Measurements from ENCODE around the gene FRY. TPM values are rescaled to one million over a fixed set of nuclear protein-coding genes. Genes with fewer than 3 reads are reported as not detected.
"Not testable (repeated sequence)": the region's sequence is repeated elsewhere in the genome, so short reads cannot be mapped to it uniquely, and the experiment has no call there.

The FRY gene
- polyA plus RNA-seq: 10 to 100 TPM in 2 of 3 donors, 1 to 10 TPM in 1; 9.6 to 24.3 (median 11.1) TPM

DNA sequence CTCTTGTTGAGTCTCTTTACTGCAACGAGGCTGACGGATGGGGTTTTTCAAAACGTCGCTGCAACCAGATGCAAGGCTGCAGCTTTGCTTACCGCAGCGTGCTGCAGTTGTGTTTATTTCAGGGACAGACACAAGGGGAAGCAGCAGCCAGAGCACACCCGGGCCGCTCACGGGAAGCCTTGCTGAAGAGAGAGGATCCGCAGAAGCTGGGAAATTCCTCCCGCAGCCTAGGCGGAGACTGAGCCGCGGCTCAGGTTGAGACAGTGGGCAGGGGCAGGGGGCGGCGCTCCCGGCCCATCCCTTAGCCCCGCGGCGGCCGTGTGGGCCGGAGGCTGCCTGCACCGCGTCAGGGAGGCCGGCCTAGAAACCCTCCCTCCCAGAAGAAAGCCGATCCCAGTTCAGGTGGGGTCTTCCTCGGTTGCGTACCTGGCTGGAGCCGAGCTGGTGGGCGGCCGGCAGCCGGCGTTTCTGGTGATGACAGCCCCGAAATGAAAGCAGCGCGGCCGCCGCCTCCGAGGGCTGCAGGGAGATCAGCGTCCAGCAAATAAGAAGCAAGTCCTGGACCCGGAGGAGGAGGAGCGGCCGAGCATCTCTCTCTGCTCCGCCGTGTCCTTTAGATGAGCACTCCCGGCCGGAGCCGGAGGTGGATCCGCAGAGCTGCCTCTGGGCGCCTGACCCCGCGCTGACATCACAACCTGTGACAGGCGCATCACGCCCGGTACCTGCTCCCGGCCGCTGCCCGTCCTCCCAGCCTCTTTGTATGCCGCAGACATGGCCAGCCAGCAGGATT, at the start of gene FRY:
TSS of gene FRY (plus strand) at position 750 of the 790 bp plus-strand sequence. CDS start at position 772, 22 bp downstream.
- 1 to 15% (median 1%) methylated on average over 57 to 59 of the region's 59 CpGs for WGBS, 3 donors
- H3K27ac ChIP-seq (ENCODE audit: low read depth, low read length): no peak within 1 kb of the TSS

DNA sequence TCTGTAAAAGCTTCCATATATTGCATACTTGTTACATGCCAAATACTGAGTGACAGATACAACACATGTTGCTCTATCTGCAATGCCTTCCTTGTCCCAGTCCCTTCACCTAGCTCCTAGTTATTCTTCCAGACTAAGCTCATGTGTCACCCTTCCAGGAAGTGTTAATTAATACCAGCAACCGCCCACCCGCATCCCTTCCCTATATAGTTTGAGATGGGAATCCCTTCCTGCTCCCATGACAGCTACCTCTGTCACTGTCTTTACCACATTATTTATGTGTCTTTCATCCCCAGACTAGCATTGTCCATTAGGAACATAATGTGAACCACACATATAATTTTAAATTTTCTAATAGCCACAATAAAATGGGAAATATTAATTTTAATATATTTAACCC, 49.5 kb upstream of the FRY start:
- no peak overlapping the region for H3K27ac ChIP-seq (ENCODE audit: low read depth, low read length)
- 74 to 92% (median 87%) methylated on average over 2 of the region's 2 CpGs for WGBS, 3 donors

DNA sequence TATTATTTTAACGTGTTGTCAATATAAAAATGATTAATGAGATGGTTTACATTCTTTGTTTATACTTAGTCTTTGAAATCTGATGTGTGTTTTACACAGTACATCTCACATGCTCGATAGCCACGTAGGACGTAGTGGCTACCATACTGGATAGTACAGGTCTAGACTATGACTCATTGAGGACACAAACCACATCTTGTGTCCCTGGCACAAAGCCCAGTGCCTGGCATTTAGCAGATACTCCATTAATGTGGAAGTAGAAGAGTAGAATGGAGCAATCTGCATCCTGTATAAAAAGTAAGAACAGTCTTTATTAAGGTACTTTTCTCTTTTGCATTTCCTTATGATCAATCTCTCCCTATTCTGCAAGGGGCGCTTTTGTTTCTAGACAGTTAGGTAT, 49.0 kb upstream of the FRY start:
- H3K27ac ChIP-seq (ENCODE audit: low read depth, low read length): no peak overlapping the region
- 50 to 58% (median 54%) methylated on average over 5 of the region's 5 CpGs for WGBS, 3 donors

DNA sequence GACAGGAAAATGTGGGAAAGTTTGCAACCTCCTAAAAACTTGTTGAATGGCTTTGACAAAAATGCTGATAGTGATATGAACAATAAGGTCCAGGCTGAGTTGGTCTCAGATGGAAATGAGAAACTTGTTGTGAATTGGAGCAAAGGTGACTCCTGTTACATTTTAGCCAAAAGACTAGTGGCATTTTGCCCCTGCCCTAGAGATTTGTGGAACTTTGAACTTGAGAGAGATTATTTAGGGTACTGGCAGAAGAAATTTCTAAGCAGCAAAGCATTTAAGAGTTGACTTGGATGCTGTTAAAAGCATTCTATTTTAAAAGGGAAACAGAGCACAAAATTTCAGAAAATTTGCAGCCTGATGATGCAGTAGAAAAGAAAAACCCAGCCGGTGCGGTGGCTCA, 47.9 kb upstream of the FRY start:
- 76 to 98% (median 89%) methylated on average over 2 of the region's 2 CpGs for WGBS, 3 donors

DNA sequence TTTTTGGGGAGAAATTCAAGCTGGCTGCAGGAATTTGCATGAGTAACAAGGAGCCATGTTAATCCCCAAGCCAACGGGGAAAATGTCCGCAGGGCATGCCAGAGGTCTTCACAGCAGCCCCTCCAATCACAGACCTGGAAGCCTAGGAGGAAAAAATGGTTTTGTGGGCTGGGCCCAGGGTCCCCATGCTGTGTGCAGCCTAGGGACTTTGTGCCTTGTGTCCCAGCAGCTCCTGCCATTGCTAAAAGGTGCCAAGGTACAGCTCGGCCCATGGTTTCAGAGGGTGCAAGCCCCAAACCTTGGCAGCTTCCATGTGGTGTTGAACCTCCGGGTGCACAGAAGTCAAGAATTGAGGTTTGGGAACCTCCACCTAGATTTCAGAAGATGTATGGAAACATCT, 47.2 kb upstream of the FRY start:
- 94 to 99% (median 96%) methylated on average over 4 of the region's 4 CpGs for WGBS, 3 donors
- not testable (repeated sequence) for H3K27ac ChIP-seq (ENCODE audit: low read depth, low read length)

More for the DNA sequence above, 47.9 kb upstream of the FRY start:
- H3K27ac ChIP-seq (ENCODE audit: low read depth, low read length): not testable (repeated sequence)

DNA sequence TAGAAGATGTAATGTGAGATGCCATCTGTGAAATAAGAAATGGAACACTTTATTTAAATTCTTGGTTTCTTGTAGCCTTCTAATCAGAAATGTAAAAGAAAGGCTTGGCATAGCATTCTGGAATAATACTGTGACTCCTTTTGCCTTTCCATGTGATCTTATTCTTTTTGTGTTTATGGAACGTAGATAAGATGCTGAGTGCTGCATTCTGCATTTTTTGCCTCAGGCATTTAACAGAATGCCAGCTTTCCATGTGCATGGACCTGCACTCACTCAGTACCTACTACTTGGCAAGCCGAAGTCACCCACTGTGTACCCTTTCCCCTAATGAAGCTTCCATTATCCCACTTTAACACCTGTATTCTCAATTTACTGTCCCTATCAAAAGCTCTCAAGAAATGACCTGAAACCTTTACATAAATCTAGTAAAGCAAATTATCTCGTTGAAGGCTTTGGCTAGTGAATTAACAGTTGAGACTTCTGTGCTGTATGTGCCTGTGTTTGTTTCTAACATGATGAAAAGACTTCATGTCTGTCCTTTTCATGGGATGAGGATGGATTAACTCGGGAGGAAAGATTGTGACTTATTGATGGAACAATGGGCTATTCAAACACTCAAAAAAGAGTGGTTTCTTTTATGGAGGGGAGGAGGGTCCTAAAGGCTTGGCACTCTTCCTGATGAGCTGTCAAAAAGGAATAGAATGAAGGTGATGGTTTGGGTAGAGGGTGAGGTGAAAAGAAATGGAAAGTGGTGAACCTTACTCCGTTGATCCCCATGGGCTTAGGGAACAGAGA, 44.7 kb upstream of the FRY start:
- 60 to 78% (median 67%) methylated on average over 5 of the region's 5 CpGs for WGBS, 3 donors
- H3K27ac ChIP-seq (ENCODE audit: low read depth, low read length): no peak overlapping the region

DNA sequence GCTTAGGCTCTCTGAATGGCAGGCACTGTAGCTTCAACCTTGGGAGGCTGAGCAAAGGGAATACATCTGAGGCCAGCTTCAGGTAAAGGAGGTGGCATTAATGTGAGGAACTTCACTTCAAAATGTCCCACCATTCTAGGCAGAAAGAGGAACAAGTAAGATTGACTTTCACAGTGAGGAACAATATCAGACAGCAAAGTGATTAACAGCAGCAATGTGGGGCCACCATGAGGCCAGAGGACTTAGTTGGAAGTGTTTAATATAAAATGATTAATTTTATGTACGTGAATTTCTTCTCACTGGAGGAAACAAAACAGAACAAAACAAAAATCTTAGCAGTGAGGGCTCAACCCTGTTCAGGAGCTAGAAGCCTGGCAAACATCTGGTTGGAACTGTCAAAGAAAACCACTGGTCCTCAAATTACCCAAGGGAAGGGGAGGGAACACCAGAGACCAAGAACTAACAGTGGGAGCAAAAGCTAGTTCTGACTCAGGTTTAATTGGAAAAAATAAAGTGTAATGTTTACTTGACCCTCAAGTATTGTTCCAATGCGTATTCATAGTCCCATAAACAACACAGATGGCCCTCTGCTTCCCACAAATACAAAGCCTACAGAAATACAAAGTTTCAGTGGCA, 43.9 kb upstream of the FRY start:
- 59 to 70% (median 66%) methylated on average over 2 of the region's 2 CpGs for WGBS, 3 donors
- H3K27ac ChIP-seq (ENCODE audit: low read depth, low read length): no peak overlapping the region

DNA sequence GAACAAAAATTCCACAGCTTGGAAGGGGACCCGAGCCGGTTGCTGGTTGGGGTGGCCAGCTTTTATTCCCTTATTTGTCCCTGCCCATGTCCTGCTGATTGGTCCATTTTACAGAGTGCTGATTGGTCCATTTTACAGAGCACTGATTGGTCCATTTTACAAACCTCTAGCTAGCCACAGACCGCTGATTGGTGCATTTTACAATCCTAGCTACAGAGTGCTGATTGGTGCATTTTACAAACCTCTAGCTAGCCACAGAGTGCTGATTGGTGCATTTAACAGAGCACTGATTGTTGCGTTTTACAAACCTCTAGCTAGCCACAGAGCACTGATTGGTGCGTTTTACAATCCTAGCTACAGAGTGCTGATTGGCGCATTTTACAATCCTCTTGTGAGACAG, 37.2 kb upstream of the FRY start:
- WGBS, 3 donors: 96 to 100% (median 99%) methylated on average over 6 of the region's 6 CpGs

DNA sequence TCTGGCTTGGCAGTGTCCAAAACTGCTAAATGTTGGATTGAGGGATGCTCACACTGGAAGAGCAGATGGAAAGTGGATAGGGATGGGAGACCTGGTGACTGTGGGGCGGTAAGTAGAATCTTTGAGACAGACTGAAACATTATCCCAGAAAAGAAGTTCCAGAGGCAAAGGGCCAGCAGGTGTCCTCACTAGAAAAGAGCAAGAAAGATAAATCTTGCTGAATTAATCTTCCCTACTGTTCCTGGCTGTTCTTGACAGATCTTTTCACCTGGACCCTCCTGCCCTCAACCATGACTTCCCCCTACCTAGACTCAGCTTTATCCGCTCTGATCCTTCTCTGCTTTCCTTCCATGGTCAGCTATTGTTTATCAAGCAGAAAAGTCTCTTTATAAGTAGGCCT, 35.0 kb upstream of the FRY start:
- WGBS, 3 donors: 54 to 93% (median 78%) methylated on average over 2 of the region's 2 CpGs
- H3K27ac ChIP-seq (ENCODE audit: low read depth, low read length): no peak overlapping the region

More for the DNA sequence above, 37.2 kb upstream of the FRY start:
- not testable (repeated sequence) for H3K27ac ChIP-seq (ENCODE audit: low read depth, low read length)

DNA sequence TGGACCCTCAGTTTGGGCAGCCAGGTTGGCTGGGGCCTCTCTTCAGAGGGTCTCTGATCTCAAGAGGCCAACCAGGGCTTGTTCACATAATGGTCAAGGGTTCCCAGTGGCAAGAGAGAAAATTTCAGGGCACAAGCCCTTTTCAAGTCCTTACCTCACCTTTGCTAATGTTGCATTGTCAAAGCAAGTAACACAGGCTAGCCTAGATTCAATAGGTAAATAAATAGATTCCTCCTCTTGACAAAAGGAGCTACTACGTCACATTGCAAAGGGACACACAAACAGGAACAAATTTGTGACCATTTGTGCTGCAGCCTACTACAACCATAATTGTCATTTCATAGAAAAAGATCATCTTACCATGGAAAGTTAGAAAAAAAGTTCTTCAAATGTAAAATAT, 33.9 kb upstream of the FRY start:
- 83 to 95% (median 94%) methylated on average over 1 of the region's 1 CpG for WGBS, 3 donors
- H3K27ac ChIP-seq (ENCODE audit: low read depth, low read length): no peak overlapping the region

DNA sequence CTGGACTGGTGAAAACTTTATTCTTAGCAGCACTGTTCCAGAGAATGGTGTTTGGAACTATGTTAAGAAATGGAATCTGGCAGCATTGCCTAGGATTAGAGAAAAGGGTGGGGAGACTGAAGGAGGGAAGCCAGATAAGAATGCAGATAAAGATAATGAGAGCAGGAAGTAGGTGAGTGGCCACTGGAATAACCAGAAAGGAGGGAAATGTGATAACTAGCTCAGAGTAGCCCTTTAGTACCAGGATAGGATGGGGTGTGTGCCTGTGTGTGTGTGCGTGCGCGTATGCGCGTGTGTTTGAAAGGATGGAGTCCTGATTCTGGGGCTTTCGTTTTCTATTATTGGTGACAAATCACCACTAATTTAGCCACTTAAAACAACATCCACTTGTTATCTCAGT, 33.4 kb upstream of the FRY start:
- WGBS, 3 donors: 75 to 92% (median 83%) methylated on average over 6 of the region's 6 CpGs
- no peak overlapping the region for H3K27ac ChIP-seq (ENCODE audit: low read depth, low read length)

DNA sequence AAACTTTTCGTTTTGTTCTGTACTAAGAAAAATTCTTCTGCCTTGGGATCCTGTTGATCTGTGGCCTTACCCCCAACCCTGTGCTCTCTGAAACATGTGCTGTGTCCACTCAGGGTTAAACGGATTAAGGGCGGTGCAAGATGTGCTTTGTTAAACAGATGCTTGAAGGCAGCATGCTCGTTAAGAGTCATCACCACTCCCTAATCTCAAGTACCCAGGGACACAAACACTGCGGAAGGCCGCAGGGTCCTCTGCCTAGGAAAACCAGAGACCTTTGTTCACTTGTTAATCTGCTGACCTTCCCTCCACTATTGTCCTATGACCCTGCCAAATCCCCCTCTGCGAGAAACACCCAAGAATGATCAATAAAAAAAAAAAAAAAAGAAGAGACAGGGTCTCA, 30.8 kb upstream of the FRY start:
- WGBS, 3 donors: 38 to 83% (median 75%) methylated on average over 1 to 2 of the region's 7 CpGs
- not testable (repeated sequence) for H3K27ac ChIP-seq (ENCODE audit: low read depth, low read length)

DNA sequence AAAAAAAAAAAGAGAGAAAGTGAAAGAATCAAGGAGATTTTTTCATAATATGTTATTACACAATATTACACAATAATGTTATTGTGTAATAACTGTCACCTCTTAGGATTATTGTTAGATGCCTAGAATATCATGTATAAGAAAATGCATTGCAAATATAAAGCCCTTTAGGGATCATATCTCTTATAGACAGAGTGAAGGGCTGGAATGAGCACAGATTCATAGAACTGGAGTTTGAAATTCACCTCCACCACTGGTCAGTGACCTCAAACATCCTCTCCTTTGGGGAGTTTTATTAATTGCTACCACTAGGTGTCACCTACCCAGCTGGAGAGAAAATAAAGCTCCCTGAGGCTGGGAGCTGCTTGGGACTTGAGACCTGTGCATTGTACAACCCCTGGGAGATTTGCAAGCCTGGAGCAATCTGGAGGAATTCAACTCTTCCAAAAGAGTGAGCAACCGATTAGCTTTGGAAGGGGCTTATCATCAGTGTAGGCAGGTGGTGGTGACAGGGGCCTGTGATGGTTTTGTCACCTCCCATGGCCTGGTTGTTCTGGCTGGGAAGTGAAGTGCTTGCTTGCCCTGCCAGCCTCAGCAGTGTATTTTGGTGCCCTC, 30.3 kb upstream of the FRY start:
- WGBS, 3 donors: 38 to 58% (median 48%) methylated on average over 1 of the region's 1 CpG

DNA sequence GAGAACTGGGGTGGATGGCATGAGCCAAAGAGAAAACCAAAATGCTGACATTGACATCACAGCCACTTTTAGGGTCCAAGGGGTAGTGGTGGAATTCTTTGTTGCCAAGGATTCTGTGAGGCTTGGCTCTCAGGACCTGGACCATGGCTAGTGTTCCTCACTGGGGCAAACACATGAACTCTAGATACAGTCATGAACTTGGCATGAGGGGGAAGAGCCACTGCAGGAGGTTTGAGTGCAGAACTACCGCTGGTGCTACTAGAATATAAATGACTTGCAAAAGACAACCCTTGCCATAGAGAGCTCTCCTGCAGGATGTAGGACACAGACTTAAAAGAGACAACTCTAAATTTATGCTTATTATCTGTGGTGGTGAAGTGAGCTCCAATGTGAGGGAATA, 29.8 kb upstream of the FRY start:
- no peak overlapping the region for H3K27ac ChIP-seq (ENCODE audit: low read depth, low read length)
- WGBS, 3 donors: 65 to 81% (median 72%) methylated on average over 1 of the region's 1 CpG

More for the DNA sequence above, 30.3 kb upstream of the FRY start:
- H3K27ac ChIP-seq (ENCODE audit: low read depth, low read length): no peak overlapping the region

DNA sequence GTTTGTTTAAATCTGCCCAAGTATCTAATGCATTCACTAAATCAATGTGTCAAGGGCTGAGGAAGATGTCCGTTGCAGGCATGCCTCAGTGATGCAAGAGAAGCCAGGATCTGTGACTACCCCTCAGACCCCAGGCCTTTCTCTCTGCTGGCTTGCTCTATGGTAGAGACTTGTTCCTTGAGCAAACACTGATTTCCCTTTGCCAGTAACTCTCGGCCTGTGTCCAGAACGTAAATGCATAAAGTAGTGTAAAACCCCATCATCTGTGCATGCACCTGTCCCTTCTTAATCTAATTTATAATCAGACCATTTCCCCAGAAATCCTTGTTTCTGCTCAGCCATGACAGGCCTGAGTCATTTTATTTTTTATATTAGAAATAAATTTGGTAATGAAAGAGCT, 28.7 kb upstream of the FRY start:
- H3K27ac ChIP-seq (ENCODE audit: low read depth, low read length): no peak overlapping the region
- WGBS, 3 donors: 48 to 81% (median 73%) methylated on average over 3 of the region's 3 CpGs

DNA sequence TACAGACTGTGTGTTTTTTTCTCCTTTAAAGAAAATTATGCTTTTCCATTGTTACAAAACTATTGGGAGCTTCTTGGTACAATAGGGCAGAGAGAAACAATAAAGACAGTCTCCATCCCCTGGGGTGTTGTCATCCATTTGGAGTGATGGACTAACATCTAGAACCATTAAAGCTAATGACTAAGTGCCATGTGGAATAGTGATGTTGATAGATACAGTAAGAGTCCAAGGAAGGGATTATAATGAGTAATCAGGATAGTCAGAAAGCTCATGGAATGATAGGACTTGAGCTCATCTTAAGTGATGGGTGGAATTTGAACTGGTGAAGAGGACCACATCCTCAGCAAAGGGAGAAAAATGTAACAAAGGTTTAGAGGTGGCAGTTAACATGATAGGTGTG, 24.1 kb upstream of the FRY start:
- no peak overlapping the region for H3K27ac ChIP-seq (ENCODE audit: low read depth, low read length)

DNA sequence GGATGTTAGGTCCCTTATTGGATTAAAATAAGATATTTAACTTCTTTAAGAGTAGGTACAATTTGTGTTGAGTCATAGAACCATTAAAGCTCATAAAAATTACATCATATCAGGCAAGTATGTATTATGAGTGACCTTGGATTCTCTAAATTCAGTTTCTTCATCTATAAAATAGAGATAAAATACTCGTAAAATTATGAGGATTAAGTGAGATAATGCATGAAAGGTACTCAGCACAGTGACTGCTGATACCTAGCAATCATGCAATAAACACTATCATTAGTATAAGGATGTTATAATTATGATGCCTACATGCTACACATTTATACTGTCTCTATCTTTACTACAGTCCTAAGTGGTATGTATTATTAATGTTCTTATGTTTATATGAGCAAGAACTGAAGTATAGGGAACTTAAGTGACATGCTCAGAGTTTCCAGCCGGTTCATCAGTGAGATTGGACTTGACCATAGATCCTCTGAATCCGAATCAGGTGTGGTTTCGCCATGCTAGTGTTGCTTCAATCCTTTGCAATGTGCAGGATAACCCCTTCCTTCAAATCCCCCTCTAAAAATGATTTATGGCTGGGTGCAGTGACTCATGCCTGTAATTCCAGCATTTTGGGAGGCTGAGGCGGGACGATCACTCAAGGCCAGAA, 22.9 kb upstream of the FRY start:
- 95 to 96% (median 95%) methylated on average over 6 of the region's 6 CpGs for WGBS, 3 donors
- no peak overlapping the region for H3K27ac ChIP-seq (ENCODE audit: low read depth, low read length)

DNA sequence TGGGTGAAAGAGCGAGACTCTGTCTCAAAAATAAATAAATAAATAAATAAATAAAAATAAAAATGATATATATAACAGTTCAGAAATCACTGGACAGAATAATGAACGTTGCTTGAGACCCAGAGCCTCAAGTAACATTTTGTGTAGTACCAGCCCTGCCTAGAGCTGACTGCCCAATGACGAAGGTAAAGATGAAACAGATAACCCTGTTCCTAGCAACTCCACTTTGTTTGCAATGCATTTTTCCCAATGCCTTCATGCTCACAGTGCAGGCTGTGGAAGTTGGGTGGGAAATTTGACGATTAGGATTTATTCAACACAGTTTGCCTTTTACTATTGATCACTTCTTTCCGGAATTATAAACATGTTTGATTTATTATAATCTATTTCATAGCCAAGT, 22.2 kb upstream of the FRY start:
- H3K27ac ChIP-seq (ENCODE audit: low read depth, low read length): no peak overlapping the region
- 65 to 93% (median 89%) methylated on average over 5 of the region's 5 CpGs for WGBS, 3 donors
